Stomach (tissue), 4 donors: ENCODE results near the gene RBMS3.

ENCODE experiments used
- CTCF ChIP-seq, 7 experiments: fragments of 450-650 bp in 4 of 7; fragments of 200-600 bp in 3 of 7; sonication (generic) in 3 of 7; IDR thresholded peaks; one replicate each; pipeline ENCODE4 v1.5.1; 2016 to 2019; ENCODE audit warnings: antibody characterized with exemption in 7 of 7, control low read depth in 2 of 7, mild to moderate bottlenecking in 1 of 7
- EP300 ChIP-seq: sonication (generic); formaldehyde crosslinking; IDR thresholded peaks from one replicate; pipeline ENCODE4 v1.6.1; 2017; ENCODE audit warnings: antibody characterized with exemption
- POLR2AphosphoS5 ChIP-seq, 3 donors: sonication (generic); formaldehyde crosslinking; IDR thresholded peaks; one replicate each; pipeline ENCODE4 v1.6.1; 2016; ENCODE audit warnings: antibody characterized with exemption in 3 of 3

GRCh38 chr3:29761517-29761916 lies 480.6 kb downstream of the RBMS3 start:
- TF ChIP-seq CTCF (IDR thresholded peaks at IDR 0.05) (no peak), POLR2AphosphoS5 (IDR thresholded peaks at IDR 0.05) (no peak), EP300 (no peak)
